GM23338 (cell line): ENCODE results near the gene AMPD2. TPM values are rescaled to one million over a fixed set of nuclear protein-coding genes. Genes with fewer than 3 reads are reported as not detected.

Source experiments
- ATAC-seq: fragments of 200-7000 bp; cut with Tn5 transposase; 3 replicates; pipeline ENCODE4 v1.9.1; 2020
- DNase-seq: peaks from one replicate; pipeline ENCODE4 v3.0.0-alpha.2; 2015; ENCODE audit warnings: low spot score
- H2AFZ ChIP-seq: fragments of 200-600 bp; sonication (generic); 2 replicates; pipeline ENCODE4 v1.8.0; 2016; ENCODE audit warnings: antibody characterized with exemption, mild to moderate bottlenecking, moderate library complexity
- H3F3A ChIP-seq: fragments of 200-600 bp; sonication (generic); replicated peaks from 2 replicates; pipeline ENCODE4 v1.8.0; 2017; ENCODE audit warnings: antibody characterized with exemption, mixed run types, low read depth
- H3K27ac ChIP-seq: fragments of 200-600 bp; sonication (generic); 2 replicates; pipeline ENCODE4 v1.6.1; 2016; ENCODE audit warnings: low read depth
- H3K27me3 ChIP-seq: fragments of 200-600 bp; sonication (generic); 2 replicates; pipeline ENCODE4 v1.8.0; 2016; ENCODE audit warnings: mild to moderate bottlenecking, mixed run types, moderate library complexity; ENCODE audit not compliant: insufficient read depth
- H3K36me3 ChIP-seq: fragments of 200-600 bp; sonication (generic); 2 replicates; pipeline ENCODE4 v1.8.0; 2016; ENCODE audit warnings: mild to moderate bottlenecking; ENCODE audit not compliant: insufficient read depth
- H3K4me1 ChIP-seq: fragments of 200-600 bp; sonication (generic); 2 replicates; pipeline ENCODE4 v1.8.0; 2016; ENCODE audit warnings: mild to moderate bottlenecking, moderate library complexity; ENCODE audit not compliant: insufficient read depth
- H3K4me2 ChIP-seq: fragments of 200-600 bp; sonication (generic); 2 replicates; pipeline ENCODE4 v1.7.1; 2017; ENCODE audit warnings: mixed run types
- H3K4me3 ChIP-seq: fragments of 200-600 bp; sonication (generic); 2 replicates; pipeline ENCODE4 v1.6.1; 2016; ENCODE audit warnings: mixed run types
- H3K79me2 ChIP-seq: fragments of 200-600 bp; sonication (generic); replicated peaks from 2 replicates; pipeline ENCODE4 v1.8.0; 2017; ENCODE audit warnings: mild to moderate bottlenecking; ENCODE audit not compliant: insufficient read depth
- H3K9me2 ChIP-seq: fragments of 200-600 bp; sonication (generic); 2 replicates; pipeline ENCODE4 v1.8.0; 2017; ENCODE audit not compliant: insufficient read depth
- H4K20me1 ChIP-seq: fragments of 200-600 bp; sonication (generic); replicated peaks from 2 replicates; pipeline ENCODE4 v1.8.0; 2017; ENCODE audit warnings: mild to moderate bottlenecking; ENCODE audit not compliant: insufficient read depth
- H3K27ac Mint-ChIP-seq: 2 replicates; pipeline ENCODE4 v1.8.0; 2020; ENCODE audit warnings: inconsistent platforms, mild to moderate bottlenecking, moderate library complexity, mixed read lengths
- H3K27me3 Mint-ChIP-seq: 3 replicates; pipeline ENCODE4 v1.8.0; 2022; ENCODE audit warnings: low read depth, mild to moderate bottlenecking, moderate library complexity, mixed read lengths, inconsistent platforms; ENCODE audit not compliant: insufficient read depth, poor library complexity
- H3K36me3 Mint-ChIP-seq: 3 replicates; pipeline ENCODE4 v1.8.0; 2021; ENCODE audit warnings: low read depth, mild to moderate bottlenecking, inconsistent platforms, moderate library complexity, mixed read lengths
- H3K4me1 Mint-ChIP-seq: 3 replicates; pipeline ENCODE4 v1.8.0; 2020; ENCODE audit warnings: mild to moderate bottlenecking, inconsistent platforms, mixed read lengths
- H3K4me3 Mint-ChIP-seq: 3 replicates; pipeline ENCODE4 v1.8.0; 2021; ENCODE audit warnings: moderate library complexity, mild to moderate bottlenecking, inconsistent platforms, mixed read lengths
- H3K9me3 Mint-ChIP-seq: 3 replicates; pipeline ENCODE4 v1.8.0; 2020; ENCODE audit warnings: moderate library complexity, mild to moderate bottlenecking, inconsistent platforms, mixed read lengths
- CREB1 ChIP-seq: fragments of 250-450 bp; sonication (Bioruptor Pico); IDR thresholded peaks from 2 replicates; pipeline ENCODE4 v1.5.0; 2020; ENCODE audit warnings: low read depth, mild to moderate bottlenecking, moderate library complexity
- CTCF ChIP-seq, 2 experiments: fragments of 200-600 bp in 1 of 2; sonication (generic) in 1 of 2; conservative IDR thresholded peaks; 2 replicates each; pipeline versions ENCODE4 v1.5.1 to v1.6.1; 2016 to 2017; ENCODE audit warnings: antibody characterized with exemption in 2 of 2, low read depth in 2 of 2, mild to moderate bottlenecking in 2 of 2, moderate library complexity in 1 of 2
- ETS1 ChIP-seq: IDR thresholded peaks from 2 replicates; pipeline ENCODE4 v1.6.1; 2016; ENCODE audit warnings: antibody characterized with exemption
- EZH2 ChIP-seq: fragments of 200-600 bp; sonication (generic); IDR thresholded peaks from one replicate; pipeline ENCODE4 v1.8.0; 2017; ENCODE audit warnings: antibody characterized with exemption, mild to moderate bottlenecking, low read depth; ENCODE audit not compliant: unreplicated experiment
- EZH2phosphoT487 ChIP-seq: fragments of 200-600 bp; sonication (generic); IDR thresholded peaks from one replicate; pipeline ENCODE4 v1.8.1; 2018; ENCODE audit warnings: antibody characterized with exemption; ENCODE audit not compliant: unreplicated experiment
- JUNB ChIP-seq: IDR thresholded peaks from one replicate; pipeline ENCODE4 v1.6.1; 2016; ENCODE audit warnings: antibody characterized with exemption; ENCODE audit not compliant: unreplicated experiment
- NANOG ChIP-seq: IDR thresholded peaks from 2 replicates; pipeline ENCODE4 v1.6.1; 2016; ENCODE audit warnings: antibody characterized with exemption, borderline replicate concordance
- POLR2AphosphoS5 ChIP-seq: IDR thresholded peaks from 2 replicates; pipeline ENCODE4 v1.6.1; 2016; ENCODE audit warnings: antibody characterized with exemption, low read depth
- REST ChIP-seq: IDR thresholded peaks from one replicate; pipeline ENCODE4 v1.6.1; 2018; ENCODE audit warnings: antibody characterized with exemption; ENCODE audit not compliant: unreplicated experiment
- STAT1 ChIP-seq: IDR thresholded peaks from one replicate; pipeline ENCODE4 v1.6.1; 2016; ENCODE audit warnings: antibody characterized with exemption; ENCODE audit not compliant: unreplicated experiment
- ZNF114 ChIP-seq: fragments of 250-450 bp; sonication (Bioruptor Pico); IDR thresholded peaks from 2 replicates; pipeline ENCODE4 v1.5.0; 2020; ENCODE audit warnings: mild to moderate bottlenecking, moderate library complexity
- ZNF331 ChIP-seq: fragments of 250-450 bp; sonication (Bioruptor Pico); IDR thresholded peaks from 2 replicates; pipeline ENCODE4 v1.5.0; 2020; ENCODE audit warnings: low read depth, mild to moderate bottlenecking, moderate library complexity
- ZNF462 ChIP-seq: fragments of 250-450 bp; sonication (Bioruptor Pico); IDR thresholded peaks from 2 replicates; pipeline ENCODE4 v1.5.0; 2020; ENCODE audit warnings: mild to moderate bottlenecking, moderate library complexity
- polyA plus RNA-seq: library from polyadenylated mRNA; unstranded; fragments of >200 nt; fragmentation: Nextera tagmentation; extraction: Ambion mirVana; gene quantifications from 2 replicates; pipeline ENCODE4 v1.2.1, GENCODE V29; 2016
- total RNA-seq: library from RNA; depleted of rRNA; stranded (reverse); fragments of >200 nt; shearing (Covaris generic); gene quantifications from 2 replicates; pipeline ENCODE4 v1.2.3, GENCODE V29; 2014

AMPD2 gene
- total and polyA plus RNA-seq, 2 experiments from 2014 or later: 24.5 to 62.1 TPM

GRCh38 chr1:109639063-109639840, 19.6 kb downstream of the AMPD2 start:
- Histone ChIP-seq H4K20me1 (no peaks in the 10 kb centered on the region; the same call in 1 of the 2 replicates), H3K4me3 (no peak overlapping the region), H3K27ac (no peak overlapping the region), H3F3A (0 out of 2 replicates have a peak, but pooled peaks cover 8% of the 10 kb centered on the region), H3K36me3 (no peaks in the 10 kb centered on the region), H3K27me3 (no peaks in the 10 kb centered on the region), H2AFZ (no peak overlapping the region), H3K4me1 (peaks cover 10% of the 10 kb centered on the region), H3K4me2 (no peak overlapping the region), H3K9me2 (no peaks in the 10 kb centered on the region), H3K79me2 (no peaks in the 10 kb centered on the region)
- Mint-ChIP-seq H3K36me3 (no peaks in the 10 kb centered on the region), H3K9me3 (no peaks in the 10 kb centered on the region), H3K27ac (no peak overlapping the region), H3K4me3 (no peak overlapping the region), H3K27me3 (peaks cover 17% of the 10 kb centered on the region), H3K4me1 (peaks cover 27% of the 10 kb centered on the region)
- ATAC-seq (no peak), DNase-seq (no peak)
- TF ChIP-seq POLR2AphosphoS5 (no peak), EZH2phosphoT487 (no peak), JUNB (no peak), ZNF114 (CRISPR knock-in tag) (no peak), EZH2 (no peak), ZNF462 (CRISPR knock-in tag) (no peak), CREB1 (CRISPR knock-in tag) (no peak), ZNF331 (CRISPR knock-in tag) (no peak), NANOG (no peak), STAT1 (no peak), CTCF (conservative IDR thresholded peaks at IDR 0.05; ENCODE audit: low read depth in 2 of 2) (no peak), ETS1 (no peak), REST (no peak)
